ENCODE measurements around the gene CWC22. TPM values are rescaled to one million over a fixed set of nuclear protein-coding genes. Genes with fewer than 3 reads are reported as not detected.

CWC22 gene
- total and polyA plus RNA-seq, 2 experiments from 2014 or later = 17.3 to 21.0 TPM

DNA sequence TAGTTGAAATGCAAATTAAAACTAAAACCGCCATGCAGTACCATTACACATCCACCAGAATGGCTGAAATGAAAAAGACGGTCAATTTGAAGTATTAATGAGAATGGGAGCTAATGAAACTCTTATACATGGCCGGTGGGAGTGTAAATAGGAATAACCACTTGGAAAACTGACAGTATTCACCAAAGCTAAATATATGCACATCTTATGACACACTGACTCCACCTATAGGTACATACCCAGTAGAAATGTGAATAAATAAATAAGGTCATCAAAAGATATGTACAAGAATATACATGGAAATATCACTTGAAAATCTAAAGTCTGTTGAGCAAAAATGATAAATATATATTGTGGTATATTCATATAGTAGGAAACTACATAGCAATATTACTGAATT lies 57.7 kb downstream of the CWC22 start:
- H3K9me2 ChIP-seq (ENCODE audit: insufficient read depth) = no peaks in the 10 kb centered on the region
- no peak overlapping the region for H2AFZ ChIP-seq
- peaks cover 63% of the 10 kb centered on the region for H3K36me3 ChIP-seq (ENCODE audit: low read depth)
- no peak for DNase-seq
- no peak overlapping the region for H3K27ac ChIP-seq
- 67% methylated on average over 3 of the region's 3 CpGs for whole genome bisulfite sequencing, 2 experiments (ENCODE audit: low coverage in 1 of 2, low lambda C conversion rate in 2 of 2, missing lambda C conversion rate in 2 of 2)
- in situ Hi-C loops (cut with MboI) = no loop called here
- H3K9me3 ChIP-seq (ENCODE audit: low read depth) = no peaks in the 10 kb centered on the region
- H3K4me3 ChIP-seq = no peak overlapping the region
- no peaks in the 10 kb centered on the region for H3F3A ChIP-seq (ENCODE audit: insufficient read depth)
- no peaks in the 10 kb centered on the region for H3K4me1 ChIP-seq (ENCODE audit: insufficient read depth)
- no peak overlapping the region for H3K9ac ChIP-seq
- no peaks in the 10 kb centered on the region for H3K27me3 ChIP-seq (replicated peaks; ENCODE audit: insufficient read depth)
- H4K20me1 ChIP-seq (ENCODE audit: insufficient read depth) = no peaks in the 10 kb centered on the region
- H3K79me2 ChIP-seq (ENCODE audit: insufficient read depth) = no peaks in the 10 kb centered on the region
- TF ChIP-seq EZH2phosphoT487 (IDR thresholded peaks at IDR 0.05; ENCODE audit: insufficient read depth, low read depth) (no peak), EZH2 (IDR thresholded peaks at IDR 0.05; ENCODE audit: insufficient read depth, poor library complexity, severe bottlenecking) (no peak)
- no peak overlapping the region for H3K4me2 ChIP-seq (ENCODE audit: unreplicated experiment)

DNA sequence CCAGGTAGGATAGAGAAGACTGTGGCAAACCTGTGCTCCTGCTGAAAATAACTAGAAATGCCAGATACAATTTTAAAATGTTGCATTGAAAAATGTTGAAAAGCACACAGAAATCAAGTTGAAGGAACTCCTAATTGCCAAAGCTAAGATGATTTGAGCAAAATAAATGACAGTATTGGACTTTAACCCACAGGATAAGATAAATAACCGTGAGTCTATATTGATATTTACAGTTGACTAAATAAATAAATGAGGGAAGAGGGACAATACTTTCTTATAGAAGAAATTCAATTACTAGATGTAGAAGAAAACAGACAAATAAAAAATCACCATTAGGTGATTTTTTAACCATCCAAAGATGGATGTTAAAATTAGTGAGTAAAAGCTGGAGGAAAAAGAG lies 59.0 kb downstream of the CWC22 start:
- no peaks in the 10 kb centered on the region for H3K4me1 ChIP-seq (ENCODE audit: insufficient read depth)
- H3K27me3 ChIP-seq (replicated peaks; ENCODE audit: insufficient read depth) = no peaks in the 10 kb centered on the region
- no peaks in the 10 kb centered on the region for H3K79me2 ChIP-seq (ENCODE audit: insufficient read depth)
- WGBS, 2 experiments (ENCODE audit: low coverage in 1 of 2, low lambda C conversion rate in 2 of 2, missing lambda C conversion rate in 2 of 2) = 97 to 100% methylated on average over 1 of the region's 1 CpG
- H2AFZ ChIP-seq = no peak overlapping the region
- H3K9me3 ChIP-seq (ENCODE audit: low read depth) = no peaks in the 10 kb centered on the region
- H4K20me1 ChIP-seq (ENCODE audit: insufficient read depth) = no peaks in the 10 kb centered on the region
- H3K36me3 ChIP-seq (ENCODE audit: low read depth) = peaks cover 54% of the 10 kb centered on the region
- DNase-seq = no peak
- TF ChIP-seq EZH2 (IDR thresholded peaks at IDR 0.05; ENCODE audit: insufficient read depth, poor library complexity, severe bottlenecking) = no peak
- H3F3A ChIP-seq (ENCODE audit: insufficient read depth) = no peaks in the 10 kb centered on the region
- no peak overlapping the region for H3K27ac ChIP-seq
- no peak overlapping the region for H3K4me3 ChIP-seq
- no peak overlapping the region for H3K9ac ChIP-seq
- no peak overlapping the region for H3K4me2 ChIP-seq (ENCODE audit: unreplicated experiment)
- in situ Hi-C loops (cut with MboI) = no loop called here
- H3K9me2 ChIP-seq (ENCODE audit: insufficient read depth) = no peaks in the 10 kb centered on the region

DNA sequence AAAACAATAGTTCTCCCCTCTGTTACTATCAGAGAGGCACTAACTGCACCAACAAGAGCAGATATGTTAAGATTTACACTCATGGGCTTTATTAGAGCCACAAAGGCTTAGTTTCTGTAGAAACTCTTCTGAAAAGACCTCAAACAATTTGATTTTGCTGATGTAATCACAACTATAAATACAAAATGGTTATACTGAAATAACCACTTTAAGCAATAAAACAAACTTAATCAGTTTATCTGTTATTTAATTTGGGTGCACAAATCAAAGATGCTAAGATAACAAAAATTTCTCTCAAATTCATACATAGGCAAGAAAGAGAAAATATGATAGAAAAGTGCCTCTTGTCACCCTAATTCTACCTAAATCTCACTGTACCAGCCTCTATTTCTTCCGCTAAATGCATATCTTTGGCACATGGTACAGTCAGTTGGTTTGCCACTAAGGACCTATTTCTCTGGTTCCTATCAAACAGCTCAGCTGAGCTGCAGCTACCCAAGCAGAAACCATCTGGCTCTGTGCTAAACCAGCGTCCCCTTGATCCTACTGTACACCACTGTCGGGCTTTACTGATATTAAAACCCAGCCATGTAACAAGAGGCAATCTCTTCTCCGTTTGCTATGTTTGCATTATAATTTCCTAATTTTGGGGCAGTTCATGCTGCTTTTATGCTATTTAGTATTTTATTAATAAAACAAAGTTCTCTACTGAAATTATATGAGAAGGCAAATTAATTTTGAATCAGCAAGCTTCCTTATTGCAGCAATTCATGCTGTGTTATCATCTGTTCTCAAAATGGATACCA lies 60.1 kb downstream of the CWC22 start:
- no peak for TF ChIP-seq EZH2 (IDR thresholded peaks at IDR 0.05; ENCODE audit: insufficient read depth, poor library complexity, severe bottlenecking)
- TF ChIP-seq EZH2phosphoT487 (IDR thresholded peaks at IDR 0.05; ENCODE audit: insufficient read depth, low read depth) = no peak
- H3K9ac ChIP-seq = no peak overlapping the region
- H3K36me3 ChIP-seq (ENCODE audit: low read depth) = peaks cover 45% of the 10 kb centered on the region
- no peak overlapping the region for H2AFZ ChIP-seq
- H3K4me2 ChIP-seq (ENCODE audit: unreplicated experiment) = no peak overlapping the region
- no peaks in the 10 kb centered on the region for H3K4me1 ChIP-seq (ENCODE audit: insufficient read depth)
- no peaks in the 10 kb centered on the region for H3F3A ChIP-seq (ENCODE audit: insufficient read depth)
- H3K27me3 ChIP-seq (replicated peaks; ENCODE audit: insufficient read depth) = no peaks in the 10 kb centered on the region
- WGBS, 2 experiments (ENCODE audit: low coverage in 1 of 2, low lambda C conversion rate in 2 of 2, missing lambda C conversion rate in 2 of 2) = 96 to 99% methylated on average over 4 of the region's 4 CpGs
- no peaks in the 10 kb centered on the region for H3K9me2 ChIP-seq (ENCODE audit: insufficient read depth)
- no peaks in the 10 kb centered on the region for H3K79me2 ChIP-seq (ENCODE audit: insufficient read depth)
- in situ Hi-C loops (cut with MboI) = no loop called here
- no peak overlapping the region for H3K4me3 ChIP-seq
- H3K27ac ChIP-seq = no peak overlapping the region
- no peak for DNase-seq
- no peaks in the 10 kb centered on the region for H4K20me1 ChIP-seq (ENCODE audit: insufficient read depth)
- H3K9me3 ChIP-seq (ENCODE audit: low read depth) = no peaks in the 10 kb centered on the region

DNA sequence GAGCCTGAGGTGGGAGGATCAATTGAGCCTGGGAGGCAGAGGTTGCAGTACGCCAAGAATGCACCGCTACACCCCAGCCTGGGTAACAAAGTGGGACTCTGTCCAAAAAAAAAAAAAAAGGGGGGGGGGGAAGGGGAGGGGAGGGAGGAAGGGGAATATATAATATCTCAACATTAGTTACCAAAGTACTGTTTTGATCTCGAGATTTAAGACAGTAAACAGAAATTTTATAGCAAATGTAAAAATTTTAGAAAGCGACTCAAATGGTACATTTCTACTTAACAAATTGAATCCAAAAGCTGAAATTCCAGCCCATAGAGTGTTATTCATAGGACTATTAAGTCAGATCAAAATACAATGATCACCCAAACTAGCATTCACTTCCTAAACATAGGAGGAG lies 60.8 kb downstream of the CWC22 start:
- H3K9ac ChIP-seq = no peak overlapping the region
- H3F3A ChIP-seq (ENCODE audit: insufficient read depth) = no peaks in the 10 kb centered on the region
- H3K9me2 ChIP-seq (ENCODE audit: insufficient read depth) = no peaks in the 10 kb centered on the region
- H4K20me1 ChIP-seq (ENCODE audit: insufficient read depth) = no peaks in the 10 kb centered on the region
- WGBS, 2 experiments (ENCODE audit: low coverage in 1 of 2, low lambda C conversion rate in 2 of 2, missing lambda C conversion rate in 2 of 2) = 94 to 99% methylated on average over 4 of the region's 4 CpGs
- in situ Hi-C loops (cut with MboI) = no loop called here
- no peaks in the 10 kb centered on the region for H3K27me3 ChIP-seq (replicated peaks; ENCODE audit: insufficient read depth)
- no peak for DNase-seq
- no peak overlapping the region for H3K4me2 ChIP-seq (ENCODE audit: unreplicated experiment)
- no peak for TF ChIP-seq EZH2phosphoT487 (IDR thresholded peaks at IDR 0.05; ENCODE audit: insufficient read depth, low read depth)
- no peak for TF ChIP-seq EZH2 (IDR thresholded peaks at IDR 0.05; ENCODE audit: insufficient read depth, poor library complexity, severe bottlenecking)
- H3K79me2 ChIP-seq (ENCODE audit: insufficient read depth) = no peaks in the 10 kb centered on the region
- peaks cover 39% of the 10 kb centered on the region; the same call in 1 of the 2 replicates for H3K36me3 ChIP-seq (ENCODE audit: low read depth)
- no peak overlapping the region for H2AFZ ChIP-seq
- no peaks in the 10 kb centered on the region for H3K4me1 ChIP-seq (ENCODE audit: insufficient read depth)
- H3K9me3 ChIP-seq (ENCODE audit: low read depth) = no peaks in the 10 kb centered on the region
- H3K4me3 ChIP-seq = no peak overlapping the region
- H3K27ac ChIP-seq = no peak overlapping the region

Measured in GM23248 (cell line).